Measurements from ENCODE around the gene PLCG2. TPM values are rescaled to one million over a fixed set of nuclear protein-coding genes. Genes with fewer than 3 reads are reported as not detected.

PLCG2 gene
- polyA plus RNA-seq, 1 donor from 2014 or later = not detected

DNA sequence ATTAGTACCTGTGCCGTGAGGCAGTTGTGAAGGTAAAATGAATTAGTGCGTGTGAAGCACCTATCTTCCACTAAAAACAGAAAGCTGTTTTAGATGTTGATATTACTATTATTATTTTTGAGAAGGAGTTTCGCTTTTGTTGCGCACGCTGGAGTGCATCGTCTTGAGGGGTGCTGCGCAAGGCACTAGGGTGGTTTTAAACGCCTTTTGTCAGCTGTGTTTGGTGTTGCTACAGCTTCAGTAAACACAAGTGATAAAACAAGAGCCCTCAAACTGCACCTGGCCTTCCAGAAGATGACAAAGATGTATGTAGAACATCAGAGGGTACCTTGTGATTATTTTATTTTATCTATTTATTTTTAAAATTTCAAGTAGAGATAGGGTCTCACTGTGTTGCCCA lies 38.2 kb downstream of the PLCG2 start:
- H3K9me3 ChIP-seq (ENCODE audit: low read length) = no peaks in the 10 kb centered on the region
- no peak for TF ChIP-seq RAD21 (conservative IDR thresholded peaks at IDR 0.05)
- TF ChIP-seq, protein P1, sequence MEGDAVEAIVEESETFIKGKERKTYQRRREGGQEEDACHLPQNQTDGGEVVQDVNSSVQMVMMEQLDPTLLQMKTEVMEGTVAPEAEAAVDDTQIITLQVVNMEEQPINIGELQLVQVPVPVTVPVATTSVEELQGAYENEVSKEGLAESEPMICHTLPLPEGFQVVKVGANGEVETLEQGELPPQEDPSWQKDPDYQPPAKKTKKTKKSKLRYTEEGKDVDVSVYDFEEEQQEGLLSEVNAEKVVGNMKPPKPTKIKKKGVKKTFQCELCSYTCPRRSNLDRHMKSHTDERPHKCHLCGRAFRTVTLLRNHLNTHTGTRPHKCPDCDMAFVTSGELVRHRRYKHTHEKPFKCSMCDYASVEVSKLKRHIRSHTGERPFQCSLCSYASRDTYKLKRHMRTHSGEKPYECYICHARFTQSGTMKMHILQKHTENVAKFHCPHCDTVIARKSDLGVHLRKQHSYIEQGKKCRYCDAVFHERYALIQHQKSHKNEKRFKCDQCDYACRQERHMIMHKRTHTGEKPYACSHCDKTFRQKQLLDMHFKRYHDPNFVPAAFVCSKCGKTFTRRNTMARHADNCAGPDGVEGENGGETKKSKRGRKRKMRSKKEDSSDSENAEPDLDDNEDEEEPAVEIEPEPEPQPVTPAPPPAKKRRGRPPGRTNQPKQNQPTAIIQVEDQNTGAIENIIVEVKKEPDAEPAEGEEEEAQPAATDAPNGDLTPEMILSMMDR (IDR thresholded peaks at IDR 0.05; ENCODE audit: poor library complexity, severe bottlenecking) = no peak
- no peak for TF ChIP-seq SMC3 (conservative IDR thresholded peaks at IDR 0.05; ENCODE audit: poor library complexity)
- TF ChIP-seq MXI1 (conservative IDR thresholded peaks at IDR 0.05; ENCODE audit: poor library complexity, severe bottlenecking) = no peak
- TF ChIP-seq EZH2 (IDR thresholded peaks at IDR 0.05; ENCODE audit: borderline replicate concordance, insufficient read depth, low read length, poor library complexity, severe bottlenecking) = no peak
- no peak for TF ChIP-seq EP300 (conservative IDR thresholded peaks at IDR 0.05; ENCODE audit: poor library complexity, severe bottlenecking)
- no peak for TF ChIP-seq TAF1 (IDR thresholded peaks at IDR 0.05; ENCODE audit: low read depth)
- TF ChIP-seq, protein P2, sequence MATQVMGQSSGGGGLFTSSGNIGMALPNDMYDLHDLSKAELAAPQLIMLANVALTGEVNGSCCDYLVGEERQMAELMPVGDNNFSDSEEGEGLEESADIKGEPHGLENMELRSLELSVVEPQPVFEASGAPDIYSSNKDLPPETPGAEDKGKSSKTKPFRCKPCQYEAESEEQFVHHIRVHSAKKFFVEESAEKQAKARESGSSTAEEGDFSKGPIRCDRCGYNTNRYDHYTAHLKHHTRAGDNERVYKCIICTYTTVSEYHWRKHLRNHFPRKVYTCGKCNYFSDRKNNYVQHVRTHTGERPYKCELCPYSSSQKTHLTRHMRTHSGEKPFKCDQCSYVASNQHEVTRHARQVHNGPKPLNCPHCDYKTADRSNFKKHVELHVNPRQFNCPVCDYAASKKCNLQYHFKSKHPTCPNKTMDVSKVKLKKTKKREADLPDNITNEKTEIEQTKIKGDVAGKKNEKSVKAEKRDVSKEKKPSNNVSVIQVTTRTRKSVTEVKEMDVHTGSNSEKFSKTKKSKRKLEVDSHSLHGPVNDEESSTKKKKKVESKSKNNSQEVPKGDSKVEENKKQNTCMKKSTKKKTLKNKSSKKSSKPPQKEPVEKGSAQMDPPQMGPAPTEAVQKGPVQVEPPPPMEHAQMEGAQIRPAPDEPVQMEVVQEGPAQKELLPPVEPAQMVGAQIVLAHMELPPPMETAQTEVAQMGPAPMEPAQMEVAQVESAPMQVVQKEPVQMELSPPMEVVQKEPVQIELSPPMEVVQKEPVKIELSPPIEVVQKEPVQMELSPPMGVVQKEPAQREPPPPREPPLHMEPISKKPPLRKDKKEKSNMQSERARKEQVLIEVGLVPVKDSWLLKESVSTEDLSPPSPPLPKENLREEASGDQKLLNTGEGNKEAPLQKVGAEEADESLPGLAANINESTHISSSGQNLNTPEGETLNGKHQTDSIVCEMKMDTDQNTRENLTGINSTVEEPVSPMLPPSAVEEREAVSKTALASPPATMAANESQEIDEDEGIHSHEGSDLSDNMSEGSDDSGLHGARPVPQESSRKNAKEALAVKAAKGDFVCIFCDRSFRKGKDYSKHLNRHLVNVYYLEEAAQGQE (IDR thresholded peaks at IDR 0.05; ENCODE audit: borderline replicate concordance) = no peak
- no peak for TF ChIP-seq POLR2AphosphoS5 (IDR thresholded peaks at IDR 0.05)
- no peak overlapping the region for H3K4me2 ChIP-seq (ENCODE audit: low read length)
- H3F3A ChIP-seq (ENCODE audit: insufficient read depth, low read length, poor library complexity, severe bottlenecking) = no peaks in the 10 kb centered on the region
- H3K9me2 ChIP-seq (ENCODE audit: insufficient read depth, low read length) = no peaks in the 10 kb centered on the region
- no peak overlapping the region for H2AFZ ChIP-seq (ENCODE audit: low read depth, low read length)
- H3K79me2 ChIP-seq (replicated peaks; ENCODE audit: insufficient read depth, low read length) = no peaks in the 10 kb centered on the region
- H3K36me3 ChIP-seq (ENCODE audit: insufficient read depth, low read length) = no peaks in the 10 kb centered on the region
- H4K20me1 ChIP-seq (ENCODE audit: insufficient read depth) = no peaks in the 10 kb centered on the region
- no peaks in the 10 kb centered on the region for H3K27me3 ChIP-seq (ENCODE audit: insufficient read depth, low read depth, low read length)
- H3K27ac ChIP-seq (ENCODE audit: low read length) = no peak overlapping the region
- no peak overlapping the region for H3K9ac ChIP-seq (ENCODE audit: low read length)
- no peak overlapping the region for H3K4me3 ChIP-seq (ENCODE audit: low read length)

DNA sequence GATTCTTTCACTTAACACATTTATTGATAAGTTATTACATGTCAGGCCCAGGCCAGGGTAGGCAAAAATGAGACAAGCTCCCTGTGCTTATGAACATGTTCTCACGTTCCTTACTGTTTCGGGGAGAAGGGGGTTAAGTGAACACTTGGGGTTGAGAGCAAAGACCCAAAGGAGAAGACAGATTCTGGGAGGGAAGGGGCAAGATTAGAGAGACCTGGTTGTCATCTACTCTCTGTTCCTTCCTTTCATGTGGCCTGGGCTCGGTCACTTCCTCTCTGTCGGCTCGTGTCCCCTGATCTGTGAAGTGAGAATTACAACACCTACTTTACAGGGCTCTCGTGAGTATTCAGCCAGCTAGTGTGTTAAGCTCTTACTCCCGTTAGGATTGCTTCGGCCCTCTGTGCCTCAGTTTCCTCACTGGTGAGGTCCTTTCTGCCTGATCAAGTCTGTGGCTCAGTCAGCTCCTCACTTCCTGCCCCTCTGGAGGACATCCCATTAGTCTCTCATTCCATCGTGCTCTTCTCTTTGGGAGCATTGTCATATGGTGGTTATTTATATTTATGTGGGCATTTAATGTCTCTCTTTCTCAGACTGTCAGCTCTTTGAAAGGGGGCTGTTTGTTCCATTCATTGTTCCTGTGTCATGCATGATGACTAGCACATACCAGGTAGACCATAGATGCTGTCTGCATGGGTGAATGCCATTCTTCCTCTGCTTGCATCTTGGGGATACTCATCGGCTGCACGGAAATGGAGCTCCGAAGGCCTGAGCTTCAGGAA lies 38.9 kb downstream of the PLCG2 start:
- Histone ChIP-seq H3K79me2 (replicated peaks; ENCODE audit: insufficient read depth, low read length) (no peaks in the 10 kb centered on the region), H3K36me3 (ENCODE audit: insufficient read depth, low read length) (no peaks in the 10 kb centered on the region), H3K27me3 (ENCODE audit: insufficient read depth, low read depth, low read length) (no peaks in the 10 kb centered on the region), H3K9ac (ENCODE audit: low read length) (no peak overlapping the region), H3F3A (ENCODE audit: insufficient read depth, low read length, poor library complexity, severe bottlenecking) (no peaks in the 10 kb centered on the region), H3K4me2 (ENCODE audit: low read length) (no peak overlapping the region), H3K9me2 (ENCODE audit: insufficient read depth, low read length) (no peaks in the 10 kb centered on the region), H3K9me3 (ENCODE audit: low read length) (no peaks in the 10 kb centered on the region), H4K20me1 (ENCODE audit: insufficient read depth) (no peaks in the 10 kb centered on the region), H2AFZ (ENCODE audit: low read depth, low read length) (no peak overlapping the region), H3K4me3 (ENCODE audit: low read length) (no peak overlapping the region), H3K27ac (ENCODE audit: low read length) (no peak overlapping the region)
- TF ChIP-seq, protein P2 (IDR thresholded peaks at IDR 0.05; ENCODE audit: borderline replicate concordance) = no peak
- peak; percentile 15 for TF ChIP-seq EP300 (conservative IDR thresholded peaks at IDR 0.05; ENCODE audit: poor library complexity, severe bottlenecking)
